K562 (cell line): ENCODE results near the gene TPGS1. TPM values are rescaled to one million over a fixed set of nuclear protein-coding genes. Genes with fewer than 3 reads are reported as not detected.

Experiments used
- FOXO4 ChIP-seq: fragments of 450-650 bp; formaldehyde crosslinking; IDR thresholded peaks from 2 replicates; pipeline ENCODE4 v1.4.0; 2020; ENCODE audit warnings: mild to moderate bottlenecking, moderate library complexity
- MEF2A ChIP-seq: IDR thresholded peaks from 2 replicates; pipeline ENCODE4 v1.6.1; 2011; ENCODE audit warnings: low read depth, mild to moderate bottlenecking, low read length, moderate library complexity; ENCODE audit not compliant: control insufficient read depth
- MGA ChIP-seq: fragments of 450-650 bp; IDR thresholded peaks from 2 replicates; pipeline ENCODE4 v1.6.1; 2016; ENCODE audit warnings: mild to moderate bottlenecking, moderate library complexity
- PRPF4 ChIP-seq: fragments of 200-400 bp; formaldehyde crosslinking; IDR thresholded peaks from one replicate; pipeline ENCODE4 v1.6.1; 2017; ENCODE audit warnings: low read length, low read depth, mild to moderate bottlenecking; ENCODE audit not compliant: insufficient read depth, poor library complexity, severe bottlenecking
- RAD21 ChIP-seq, 2 experiments: fragments of 250-450 bp in 1 of 2; fragments of 450-650 bp in 1 of 2; sonication (Bioruptor Pico) in 1 of 2; formaldehyde crosslinking in 1 of 2; IDR thresholded peaks in 1 of 2; conservative IDR thresholded peaks in 1 of 2; 2 replicates each; pipeline versions ENCODE4 v1.4.0 to v1.8.0; 2020 to 2022; ENCODE audit warnings: mild to moderate bottlenecking in 2 of 2, moderate library complexity in 1 of 2
- RNF2 ChIP-seq: sonication (generic); IDR thresholded peaks from 2 replicates; pipeline ENCODE4 v1.6.1; 2016
- SNIP1 ChIP-seq: fragments of 450-650 bp; IDR thresholded peaks from 2 replicates; pipeline ENCODE4 v1.7.1; 2017; ENCODE audit warnings: low read depth, mild to moderate bottlenecking
- SOX6 ChIP-seq: fragments of 450-650 bp; IDR thresholded peaks from 2 replicates; pipeline ENCODE4 v1.6.1; 2014; ENCODE audit warnings: mild to moderate bottlenecking
- ZBTB12 ChIP-seq: fragments of 250-450 bp; sonication (Bioruptor Pico); IDR thresholded peaks from 2 replicates; pipeline ENCODE4 v1.4.0; 2020
- ZNF232 ChIP-seq: sonication (generic); formaldehyde crosslinking; IDR thresholded peaks from 2 replicates; pipeline ENCODE4 v1.8.0; 2022; ENCODE audit warnings: mild to moderate bottlenecking, missing genetic modification reagents
- ZSCAN32 ChIP-seq: fragments of 450-650 bp; formaldehyde crosslinking; IDR thresholded peaks from 2 replicates; pipeline ENCODE4 v1.4.0; 2020; ENCODE audit warnings: mild to moderate bottlenecking, moderate library complexity
- polyA plus RNA-seq, 8 experiments: library from polyadenylated mRNA; depleted of rRNA in 4 of 8; stranded (reverse) in 5 of 8; unstranded in 3 of 8; fragments of >200 nt; fragmentation: Nextera tagmentation in 2 of 8; fragmentation: Illumina TruSeq in 1 of 8; extraction: Ambion mirVana in 2 of 8; extraction: Trizol in 1 of 8; gene quantifications; 2 replicates each; pipeline versions ENCODE4 v1.2.1 to v1.2.3, GENCODE V29; 2011 to 2014; ENCODE audit warnings: inconsistent platforms in 1 of 8, missing spikeins in 1 of 8
- total RNA-seq, 7 experiments: library from RNA; depleted of rRNA in 6 of 7; stranded (reverse); fragments of >200 nt in 6 of 7; fragmentation: Illumina TruSeq in 2 of 7; extraction: Trizol in 2 of 7; gene quantifications; 2 replicates each; pipeline versions ENCODE4 v1.2.1 to v1.2.3, GENCODE V29; 2011 to 2021; ENCODE audit warnings: low replicate concordance in 1 of 7

TPGS1 gene
- total and polyA plus RNA-seq, 9 of the 15 experiments (the other 6 are each of a cell fraction or from before 2014, with no cell fraction given): 0.30 to 31.6 (median 1.2) TPM; not detected in 2

- TF ChIP-seq MGA (no peak), ZNF232 (no peak), SNIP1 (peak; percentile 58; the same call in 1 of the 2 replicates), ZBTB12 (CRISPR knock-in tag) (0 out of 2 replicates have a peak, but pooled peaks have one; percentile 24), ZSCAN32 (no peak), MEF2A (no peak), PRPF4 (no peak), RNF2 (no peak), SOX6 (peak; percentile 68), RAD21 (CRISPR knock-in tag; conservative IDR thresholded peaks at IDR 0.05 in 1 of 2, IDR thresholded peaks at IDR 0.05 in 1 of 2) (no peak), FOXO4 (CRISPR knock-in tag) (no peak)
Observed at GRCh38 chr19:488505-489417, 18.5 kb upstream of the TPGS1 start (continued).
